Esophagus muscularis mucosa (tissue), 4 donors: Measurements from ENCODE around the gene C9orf85. TPM values are rescaled to one million over a fixed set of nuclear protein-coding genes. Genes with fewer than 3 reads are reported as not detected.

Experiments used
- DNase-seq: peaks from one replicate; pipeline ENCODE4 v3.0.0-alpha.2; 2017; ENCODE audit errors: extremely low spot score
- H3K27ac ChIP-seq, 4 donors: fragments of 200-600 bp; sonication (generic); replicated peaks in 1 of 4; 1 replicate in 3 of 4; 2 replicates in 1 of 4; pipeline ENCODE4 v1.5.1; 2016 to 2019; ENCODE audit warnings: mild to moderate bottlenecking in 1 of 4
- H3K27me3 ChIP-seq, 4 donors: fragments of 200-600 bp; sonication (generic); one replicate each; pipeline versions ENCODE4 v1.5.1 to v1.6.0; 2016 to 2019
- H3K36me3 ChIP-seq, 4 donors: fragments of 200-600 bp; sonication (generic); one replicate each; pipeline ENCODE4 v1.5.1; 2016 to 2019
- H3K4me1 ChIP-seq, 4 donors: fragments of 200-600 bp; sonication (generic); one replicate each; pipeline ENCODE4 v1.5.1; 2016 to 2019
- H3K4me3 ChIP-seq, 4 donors: fragments of 200-600 bp; sonication (generic); 1 replicate in 2 of 4; 2 replicates in 2 of 4; pipeline ENCODE4 v1.5.1; 2016 to 2019; ENCODE audit warnings: mild to moderate bottlenecking in 4 of 4, moderate library complexity in 1 of 4
- H3K9me3 ChIP-seq, 4 donors: fragments of 200-600 bp; sonication (generic); 1 replicate in 3 of 4; 2 replicates in 1 of 4; pipeline ENCODE4 v1.5.1; 2016 to 2019
- CTCF ChIP-seq, 3 experiments: fragments of 200-600 bp in 2 of 3; fragments of 450-650 bp in 1 of 3; sonication (generic) in 2 of 3; IDR thresholded peaks; one replicate each; pipeline ENCODE4 v1.5.1; 2017 to 2019; ENCODE audit warnings: antibody characterized with exemption in 3 of 3, mild to moderate bottlenecking in 2 of 3, moderate library complexity in 1 of 3
- EP300 ChIP-seq: sonication (generic); formaldehyde crosslinking; IDR thresholded peaks from one replicate; pipeline ENCODE4 v1.6.1; 2017; ENCODE audit warnings: antibody characterized with exemption
- POLR2A ChIP-seq: fragments of 450-650 bp; IDR thresholded peaks from one replicate; pipeline ENCODE4 v1.6.1; 2017; ENCODE audit warnings: antibody characterized with exemption, moderate library complexity, mild to moderate bottlenecking, low read depth
- POLR2AphosphoS5 ChIP-seq, 2 donors: sonication (generic); formaldehyde crosslinking; IDR thresholded peaks; one replicate each; pipeline ENCODE4 v1.6.1; 2017; ENCODE audit warnings: antibody characterized with exemption in 2 of 2
- WGBS: methylation state at CpG from one replicate; pipeline ENCODE4 v1.1.5; 2018; 5-methylcytosine and 5-hydroxymethylcytosine counted together
- intact Hi-C: fragments of 100-400 bp; cut with DNase I; formaldehyde crosslinking; loops from one replicate; pipeline ENCODE4 v1.15.1; 2023
- total RNA-seq, 4 donors: library from RNA; depleted of rRNA; stranded (reverse); fragments of >200 nt; gene quantifications; one replicate each; pipeline versions ENCODE4 v1.1.0 to v1.2.1, GENCODE V29; 2016

The C9orf85 gene
- total RNA-seq, 4 donors from 2014 or later, result 5.8 to 12.3 (median 8.5) TPM

- 82% methylated on average over 10 of the region's 10 CpGs for WGBS
- Histone ChIP-seq H3K4me1 (peaks cover 0 to 6% (median 0%) of the 10 kb centered on the region in 4 donors), H3K4me3 (no peak overlapping the region), H3K36me3 (peaks cover 0 to 14% (median 0%) of the 10 kb centered on the region in 4 donors), H3K27me3 (no peaks in the 10 kb centered on the region), H3K27ac (no peak overlapping the region), H3K9me3 (no peaks in the 10 kb centered on the region)
- no peak for TF ChIP-seq POLR2A
- TF ChIP-seq CTCF (IDR thresholded peaks at IDR 0.05), result no peak
- no peak for TF ChIP-seq EP300
- no peak for TF ChIP-seq POLR2AphosphoS5 (IDR thresholded peaks at IDR 0.05)
- no peak for DNase-seq
- intact Hi-C loops, result no loop called here
Observed at GRCh38 chr9:71985297-71985911, 74.0 kb downstream of the C9orf85 start.

DNA sequence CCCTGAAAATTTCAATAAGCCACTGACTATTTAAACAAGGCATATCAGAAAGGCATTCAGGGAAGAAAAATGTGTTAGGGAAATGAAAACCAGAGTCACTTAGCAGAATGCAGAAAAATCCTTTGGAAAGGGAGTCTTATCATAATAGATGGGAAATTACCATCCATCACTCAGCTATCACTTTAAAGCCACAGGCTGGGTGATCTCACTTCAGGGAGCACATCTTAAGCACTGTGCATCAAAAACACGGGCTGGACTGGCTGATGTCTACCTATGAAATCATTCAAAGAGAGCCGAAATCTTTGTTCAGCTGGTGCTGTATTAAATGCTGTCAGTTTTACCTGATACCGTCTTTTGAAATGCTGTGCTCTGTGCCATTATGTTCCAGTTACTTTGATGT is 75.5 kb downstream of the C9orf85 start:
- Histone ChIP-seq H3K36me3 (peaks cover 0 to 14% (median 0%) of the 10 kb centered on the region in 4 donors), H3K4me3 (no peak overlapping the region), H3K27me3 (no peaks in the 10 kb centered on the region), H3K27ac (no peak overlapping the region), H3K9me3 (no peaks in the 10 kb centered on the region), H3K4me1 (no peaks in the 10 kb centered on the region)
- intact Hi-C loops, result no loop called here
- WGBS, result 78% methylated on average over 3 of the region's 3 CpGs
- TF ChIP-seq POLR2AphosphoS5 (IDR thresholded peaks at IDR 0.05), result no peak
- TF ChIP-seq POLR2A, result no peak
- TF ChIP-seq CTCF (IDR thresholded peaks at IDR 0.05), result no peak
- no peak for TF ChIP-seq EP300
- DNase-seq, result no peak

DNA sequence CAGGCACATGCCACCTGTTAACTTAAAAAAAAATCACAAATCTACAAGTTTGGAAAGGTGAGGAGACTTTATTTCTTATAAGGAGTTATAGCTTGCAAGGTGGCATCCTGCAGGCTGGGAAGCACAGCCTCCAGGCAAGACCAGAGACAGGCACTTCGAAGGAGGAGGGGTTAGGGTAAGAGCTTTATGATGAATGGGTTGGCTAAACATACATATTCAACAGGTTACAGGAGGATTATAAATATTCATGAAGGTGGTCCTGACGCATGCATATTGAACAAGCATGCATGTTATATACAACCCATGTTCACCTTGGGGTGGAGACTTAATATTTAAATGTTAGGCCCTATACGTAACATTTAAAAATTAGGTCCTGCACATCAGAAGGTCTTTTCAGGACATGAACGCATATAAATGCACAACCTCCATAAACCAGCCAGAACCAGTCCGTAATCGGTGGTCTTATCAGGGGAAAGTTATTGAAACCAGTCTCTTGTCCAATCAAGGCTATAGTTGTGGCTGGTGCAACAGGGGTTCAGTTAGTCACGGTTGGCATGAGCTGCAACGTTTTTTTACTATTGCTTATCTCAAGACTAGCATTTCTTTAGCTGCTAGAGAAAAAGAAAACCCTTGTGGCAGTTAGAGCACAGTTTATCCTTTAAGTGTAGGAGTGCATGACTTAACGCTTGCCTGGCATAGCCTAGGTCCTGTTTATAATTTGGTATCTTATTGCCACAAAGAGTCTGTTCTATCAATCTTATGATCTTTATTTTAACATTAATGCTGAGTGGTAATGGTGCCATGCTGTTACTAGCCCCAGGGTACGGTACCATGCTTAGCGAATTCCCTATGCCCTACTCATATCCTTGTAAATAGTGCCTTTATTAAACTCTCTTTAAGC is 76.3 kb downstream of the C9orf85 start:
- no peaks in the 10 kb centered on the region for H3K27me3 ChIP-seq
- no peak for DNase-seq
- intact Hi-C loops, result no loop called here
- 89% methylated on average over 11 of the region's 11 CpGs for WGBS
- no peaks in the 10 kb centered on the region for H3K9me3 ChIP-seq
- no peaks in the 10 kb centered on the region for H3K4me1 ChIP-seq
- H3K4me3 ChIP-seq, result no peak overlapping the region
- H3K36me3 ChIP-seq, result peaks cover 0 to 12% (median 0%) of the 10 kb centered on the region in 4 donors
- H3K27ac ChIP-seq, result no peak overlapping the region
- no peak for TF ChIP-seq POLR2AphosphoS5 (IDR thresholded peaks at IDR 0.05)
- TF ChIP-seq POLR2A, result no peak
- TF ChIP-seq CTCF (IDR thresholded peaks at IDR 0.05), result no peak
- TF ChIP-seq EP300, result no peak

DNA sequence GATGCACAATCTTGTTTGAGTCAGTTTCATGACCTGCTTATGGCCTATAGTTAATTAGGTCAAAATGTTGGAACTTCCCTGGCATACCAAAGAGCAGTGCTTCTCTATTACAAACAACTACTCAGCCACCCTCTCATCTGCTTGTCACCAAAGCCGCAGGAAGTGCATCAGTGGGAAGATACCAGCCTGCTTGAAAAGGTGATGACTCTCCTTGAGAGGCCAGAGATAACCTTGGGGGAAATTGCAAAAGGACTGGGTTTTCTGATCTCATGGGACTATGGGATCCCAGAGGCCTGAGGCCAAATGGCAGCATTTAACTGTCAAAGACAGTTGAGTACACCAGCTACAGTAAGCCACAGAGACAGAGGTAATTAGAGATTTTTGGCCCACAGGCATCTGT is 79.0 kb downstream of the C9orf85 start:
- no peak for TF ChIP-seq POLR2A
- no peak for TF ChIP-seq POLR2AphosphoS5 (IDR thresholded peaks at IDR 0.05)
- TF ChIP-seq EP300, result no peak
- no peak for TF ChIP-seq CTCF (IDR thresholded peaks at IDR 0.05)
- H3K27ac ChIP-seq, result no peak overlapping the region
- no peaks in the 10 kb centered on the region for H3K4me1 ChIP-seq
- no peaks in the 10 kb centered on the region for H3K36me3 ChIP-seq
- H3K4me3 ChIP-seq, result no peak overlapping the region
- DNase-seq, result no peak
- 100% methylated on average over 1 of the region's 1 CpG for WGBS
- H3K27me3 ChIP-seq, result no peaks in the 10 kb centered on the region
- no peaks in the 10 kb centered on the region for H3K9me3 ChIP-seq
- intact Hi-C loops, result loop anchor here (10.0 kb wide), 1 partner anchor 156 kb away; no protein-coding TSS in a partner anchor
